GM21576 (cell line): ENCODE measurements around the gene TXK.

Experiments
- ATAC-seq: cut with Tn5 transposase; IDR thresholded peaks from one replicate; pipeline ENCODE4 v1.9.1; 2021; ENCODE audit warnings: mild to moderate bottlenecking, moderate library complexity; ENCODE audit not compliant: unreplicated experiment

The TXK gene

GRCh38 chr4:48064349-48064748 is 69.7 kb downstream of the TXK start:
- ATAC-seq = no peak

DNA sequence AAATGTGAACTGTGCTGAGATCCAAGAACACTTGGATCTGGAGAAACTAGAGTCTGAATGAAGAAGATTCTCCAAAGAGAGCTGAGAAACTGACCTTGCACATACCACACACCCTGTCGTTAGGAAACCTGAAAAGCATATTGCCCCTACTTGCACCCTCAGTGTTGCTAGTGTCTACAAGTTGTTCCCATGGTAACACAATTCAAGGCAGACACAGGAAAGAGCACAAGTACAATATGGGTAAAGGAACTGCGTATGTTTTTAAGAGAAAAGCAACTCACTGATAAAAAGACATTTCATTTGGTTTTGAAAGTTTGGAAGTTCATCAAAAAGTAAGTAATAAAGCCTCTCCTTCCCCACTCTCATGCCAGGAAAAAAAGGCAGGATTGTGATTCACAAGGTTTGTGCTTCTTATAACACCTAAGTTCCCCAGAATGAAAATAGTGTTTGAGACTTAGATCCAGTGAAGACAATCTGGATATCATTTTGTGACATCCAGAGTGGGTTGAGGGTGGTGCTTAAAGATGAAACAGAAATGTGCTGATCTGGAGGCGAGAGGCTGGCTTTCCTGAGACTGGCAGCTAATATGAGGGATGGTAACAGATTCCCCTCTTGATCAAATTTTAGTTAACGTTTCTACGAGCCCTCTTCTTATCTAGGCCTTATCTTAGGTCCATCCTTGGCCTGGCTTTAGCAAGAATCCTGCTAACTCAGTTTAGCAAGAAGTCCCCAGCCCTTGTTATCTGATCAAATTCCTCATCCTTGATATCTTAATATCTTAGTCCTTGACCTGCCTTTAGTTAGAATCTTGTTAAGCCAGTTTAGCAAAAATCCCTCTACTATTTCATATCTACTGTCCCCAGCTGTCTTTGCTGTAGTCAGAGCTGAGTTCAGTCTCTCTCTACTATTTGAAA is 75.2 kb downstream of the TXK start:
- no peak for ATAC-seq

DNA sequence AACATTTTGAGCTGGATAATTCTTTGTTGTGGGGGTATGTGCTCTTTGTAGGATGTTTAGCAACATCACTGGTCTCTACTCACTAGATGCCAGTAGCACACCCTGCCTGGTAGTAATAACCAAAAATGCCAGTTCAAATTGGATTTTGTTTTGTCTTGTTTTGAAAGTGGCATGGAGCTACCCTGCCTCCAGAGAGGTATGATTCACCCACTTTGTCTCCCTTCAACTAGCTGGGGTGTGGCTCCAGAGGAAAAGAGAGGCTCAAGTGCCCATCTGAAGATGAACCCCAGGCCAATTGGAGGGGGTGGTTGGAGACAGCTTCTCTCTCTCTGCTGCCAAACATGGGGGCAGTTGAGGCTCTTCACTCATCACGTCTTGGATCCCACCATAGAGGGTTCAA is 83.0 kb downstream of the TXK start:
- no peak for ATAC-seq

DNA sequence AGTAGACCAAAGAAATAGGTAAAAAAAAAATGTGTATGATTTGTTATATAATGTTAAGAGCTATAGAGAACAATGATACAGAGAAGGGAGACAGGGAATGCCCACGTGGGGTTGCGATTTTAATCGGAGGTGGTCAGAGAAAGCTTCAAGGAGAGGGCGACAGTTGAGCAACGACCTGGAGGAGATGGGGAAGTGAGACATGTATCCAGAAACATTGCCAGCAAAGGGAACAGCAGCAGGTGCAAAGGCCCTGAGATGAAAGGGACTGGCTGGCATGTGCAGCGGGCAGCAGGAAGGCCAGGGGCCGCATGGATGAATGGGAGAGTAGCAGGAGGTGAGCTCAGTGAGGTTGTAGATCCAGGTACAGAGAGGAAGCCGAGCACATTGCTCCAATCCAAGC is 84.6 kb downstream of the TXK start:
- ATAC-seq = no peak

- ATAC-seq = peak; percentile 12
These were observed 86.2 kb downstream of the TXK start for GRCh38 chr4:48047896-48048295.

DNA sequence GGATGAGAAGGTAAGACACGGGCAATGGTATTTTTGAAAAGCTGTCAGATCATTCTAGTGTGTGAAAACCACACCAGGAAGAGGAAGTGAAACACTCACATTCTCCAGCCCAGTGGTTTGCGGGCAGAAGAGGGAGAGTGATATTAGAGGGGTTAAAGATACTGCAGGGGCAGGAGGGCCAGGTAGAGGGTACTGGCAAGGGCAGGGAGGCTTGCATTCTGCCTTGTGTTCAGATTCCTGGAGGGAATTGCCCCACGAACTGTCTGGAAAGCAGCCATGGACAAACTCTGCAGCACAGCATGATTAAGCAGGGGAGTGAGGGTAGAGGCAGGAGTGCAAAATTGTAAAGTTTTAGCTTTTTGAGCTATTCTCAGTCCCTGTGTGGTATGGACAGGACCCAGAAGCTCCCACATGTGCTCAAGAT is 86.6 kb downstream of the TXK start:
- peak; percentile 96 for ATAC-seq

DNA sequence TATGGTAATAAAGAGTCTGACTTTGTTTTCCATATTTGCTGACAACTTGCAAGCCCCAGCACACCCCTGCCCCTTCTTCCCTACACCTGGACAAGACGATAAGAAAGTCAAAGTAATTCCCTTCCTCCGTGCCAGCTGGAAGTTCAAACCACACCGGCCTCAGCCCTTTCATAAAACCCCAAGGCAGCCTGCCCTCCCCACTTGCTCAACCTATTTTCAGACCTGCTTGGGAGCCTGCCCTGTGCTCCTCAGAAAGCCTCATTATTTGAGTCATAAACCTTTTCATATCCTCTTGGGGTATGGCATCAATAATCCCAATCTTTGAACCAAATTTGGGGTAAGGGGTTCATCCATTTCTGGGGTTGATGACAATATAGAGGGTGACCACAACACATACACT is 88.0 kb downstream of the TXK start:
- no peak for ATAC-seq

DNA sequence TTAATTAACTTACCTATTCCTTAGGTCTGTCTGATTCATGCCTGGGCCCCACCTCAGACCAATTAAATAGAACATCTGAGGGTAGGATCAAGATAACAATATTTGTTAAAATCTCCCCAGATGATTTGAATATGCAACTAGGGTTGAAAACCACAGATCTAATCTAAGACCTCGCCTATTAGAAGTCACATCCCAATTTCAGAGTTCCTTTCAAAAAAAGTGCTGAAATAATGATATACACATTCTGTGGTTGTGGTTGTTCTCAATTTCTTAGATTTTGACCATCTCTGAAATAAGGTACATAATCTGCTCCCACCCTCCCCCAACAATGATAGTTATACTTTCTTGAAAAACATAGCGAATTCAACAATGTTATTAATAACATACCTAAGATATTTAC is 89.8 kb downstream of the TXK start:
- ATAC-seq = no peak

- no peak for ATAC-seq
These were observed 90.5 kb downstream of the TXK start for GRCh38 chr4:48043504-48043903.

GRCh38 chr4:48042979-48043461 is 91.0 kb downstream of the TXK start:
- no peak for ATAC-seq

DNA sequence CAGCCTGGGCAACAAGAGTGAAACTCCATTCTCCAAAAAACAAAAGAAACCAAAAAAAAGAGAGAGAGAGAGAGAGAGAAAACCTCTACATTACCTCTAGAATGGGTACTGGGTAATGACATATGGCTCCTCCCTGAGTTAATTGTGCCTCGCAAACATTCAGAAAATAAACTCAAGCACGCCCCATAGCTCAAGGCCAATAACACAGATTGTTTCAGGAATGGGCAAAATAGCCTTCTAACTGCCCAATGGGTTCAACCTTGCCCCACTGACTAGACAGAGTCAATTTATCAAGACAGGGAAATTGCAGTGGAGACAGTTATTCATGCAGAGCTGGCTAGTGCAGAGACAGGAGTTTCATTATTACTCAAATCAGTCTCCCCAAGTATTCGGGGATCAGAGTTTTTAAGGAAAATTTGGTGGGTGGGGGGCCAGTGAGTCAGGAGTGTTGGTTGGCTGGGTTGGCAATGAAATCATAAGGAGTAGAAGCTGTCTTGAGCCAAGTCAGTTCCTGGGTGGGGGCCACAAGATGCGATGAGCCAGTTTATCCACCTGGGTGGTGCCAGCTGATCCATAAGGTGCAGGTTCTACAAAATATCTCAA is 92.4 kb downstream of the TXK start:
- ATAC-seq = no peak

DNA sequence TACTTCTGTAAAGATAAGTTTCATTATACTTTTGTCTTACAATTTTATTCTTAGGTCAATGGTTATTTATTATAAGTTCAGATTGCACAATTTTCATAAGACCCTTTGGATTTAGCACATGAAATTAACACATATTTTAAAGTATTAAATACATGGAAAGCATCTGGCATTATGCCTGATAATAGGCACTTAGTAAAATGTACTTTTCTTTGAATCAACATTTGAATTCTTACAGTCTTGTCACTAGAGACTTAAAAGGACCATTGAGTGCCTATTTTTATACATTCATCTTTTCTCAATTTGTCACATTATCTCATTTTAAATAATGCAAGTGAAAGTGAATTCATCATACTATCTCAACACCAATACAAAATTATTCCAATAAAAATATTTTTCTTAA is 94.5 kb downstream of the TXK start:
- ATAC-seq = no peak

- no peak for ATAC-seq
These were observed 95.4 kb downstream of the TXK start for GRCh38 chr4:48038666-48039065.

DNA sequence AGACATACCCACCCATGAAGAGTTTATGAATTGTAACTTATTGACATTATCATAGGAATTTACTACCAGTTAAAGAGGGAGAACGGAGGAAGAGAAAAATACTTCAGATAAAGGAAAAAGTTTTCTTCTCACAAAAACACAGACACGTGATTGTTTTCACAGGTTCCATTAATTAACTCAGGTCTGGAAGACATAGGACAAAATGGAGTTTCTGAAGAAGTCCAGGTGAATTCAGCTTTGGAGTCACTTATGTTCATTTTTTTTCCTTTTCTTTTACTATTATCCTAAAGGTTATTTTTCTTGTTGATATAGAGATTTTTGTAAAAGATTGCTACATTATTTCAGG is 97.0 kb downstream of the TXK start:
- ATAC-seq = no peak

DNA sequence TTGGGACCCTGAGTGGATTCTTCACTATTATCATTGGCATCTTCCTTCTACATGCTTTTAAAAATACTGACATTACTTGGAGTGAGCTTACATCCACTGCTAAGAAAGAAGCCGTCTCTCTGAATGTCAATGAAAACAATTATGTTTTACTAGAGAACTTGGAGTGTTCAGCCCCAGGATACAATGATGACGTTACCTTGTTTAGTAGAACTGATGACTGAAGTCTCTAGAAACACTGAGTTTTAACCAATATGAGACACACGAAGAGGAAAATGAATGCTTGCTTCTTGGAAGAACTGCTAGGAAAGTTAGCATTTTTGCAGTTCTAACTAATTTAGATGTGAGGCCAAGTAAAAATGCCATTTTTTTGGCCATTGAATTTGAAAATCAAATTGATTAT is 98.1 kb downstream of the TXK start:
- no peak for ATAC-seq

DNA sequence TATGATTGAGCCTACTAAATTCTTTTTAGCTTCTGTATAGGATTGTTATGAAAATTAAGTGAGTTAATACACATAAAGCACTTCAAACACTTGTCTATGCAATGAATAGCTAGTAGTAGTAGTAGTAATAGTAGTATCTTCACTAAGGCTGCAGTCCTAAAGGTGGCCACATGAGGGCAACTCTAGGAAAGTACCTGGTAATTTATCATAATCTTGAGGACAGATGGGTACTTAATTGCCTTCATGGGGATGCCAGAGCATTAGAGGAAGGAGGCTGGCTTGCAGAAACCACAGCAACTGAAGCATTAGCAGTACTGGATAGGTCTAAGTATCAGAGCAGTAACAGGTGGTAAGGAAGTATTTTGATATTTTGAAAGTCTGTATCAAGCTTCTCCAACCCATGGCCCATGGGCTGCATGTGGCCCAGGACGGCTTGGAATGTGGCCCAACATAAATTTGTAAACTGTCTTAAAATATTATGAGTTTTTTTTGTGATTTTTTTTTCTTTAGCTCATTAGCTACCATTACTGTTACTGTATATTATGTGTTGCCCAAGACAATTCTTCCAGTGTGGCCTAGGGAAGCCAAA is 100.1 kb downstream of the TXK start:
- ATAC-seq = no peak

DNA sequence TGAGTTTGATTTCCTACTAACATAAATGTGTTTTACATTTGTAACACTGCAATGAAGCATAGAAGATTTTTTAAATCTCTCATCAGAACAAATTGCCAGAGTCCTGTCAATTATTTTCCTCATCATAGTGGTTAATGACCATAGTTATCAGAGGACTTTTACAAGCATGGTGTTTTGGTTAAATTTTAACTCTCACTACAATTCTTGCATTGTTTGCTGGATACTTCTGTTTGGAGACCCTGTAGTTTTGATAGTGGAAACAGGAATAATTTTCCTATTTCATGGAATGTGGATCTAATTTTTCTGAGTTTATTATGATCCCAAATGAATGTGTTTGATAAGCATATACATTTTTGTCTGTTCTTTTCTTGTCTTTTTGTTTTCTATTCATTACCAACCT is 100.6 kb downstream of the TXK start:
- ATAC-seq = no peak

DNA sequence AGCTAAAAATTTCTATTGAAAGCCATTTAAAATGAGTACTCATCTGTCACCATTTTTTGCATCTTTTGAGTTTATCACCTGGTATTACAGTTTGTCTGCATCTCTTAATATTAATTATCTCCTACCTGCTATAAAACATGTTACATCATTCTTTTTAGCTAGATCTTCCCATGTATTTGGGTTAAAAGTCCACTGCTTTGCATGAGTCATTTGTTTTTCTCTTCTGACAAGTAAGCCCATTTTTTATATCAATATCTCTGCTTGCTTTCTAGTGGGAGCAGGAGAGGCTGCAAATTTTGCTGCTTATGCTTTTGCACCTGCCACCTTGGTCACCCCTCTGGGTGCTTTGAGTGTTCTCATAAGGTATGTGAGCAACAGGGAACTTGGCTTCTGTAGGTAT is 101.3 kb downstream of the TXK start:
- ATAC-seq = no peak

- ATAC-seq = no peak
These were observed 102.1 kb downstream of the TXK start for GRCh38 chr4:48031802-48032525.

DNA sequence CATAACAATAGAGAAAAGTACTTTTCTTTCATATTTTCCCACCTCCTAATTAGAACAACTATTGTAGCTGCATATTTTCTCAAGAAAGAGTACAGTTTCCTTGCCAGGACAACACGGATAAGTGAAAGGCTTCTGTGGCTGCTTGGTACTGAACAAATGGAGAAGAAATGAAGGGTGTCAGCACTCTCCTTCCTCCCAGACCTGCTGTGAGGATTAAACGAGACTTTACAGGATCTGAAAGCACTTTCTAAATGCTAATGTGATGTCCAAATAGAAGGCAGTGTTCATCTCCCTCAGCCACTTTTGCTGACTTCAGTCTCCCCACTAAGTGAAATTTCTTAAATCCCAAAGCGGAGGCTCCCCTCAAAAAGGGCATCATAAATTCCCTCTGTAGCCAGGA is 103.6 kb downstream of the TXK start:
- ATAC-seq = no peak

GRCh38 chr4:48028696-48029095 is 105.4 kb downstream of the TXK start:
- peak; percentile 54 for ATAC-seq
